Left colon (tissue), 2 donors: ENCODE measurements around the gene TMEM132C. TPM values are rescaled to one million over a fixed set of nuclear protein-coding genes. Genes with fewer than 3 reads are reported as not detected.

ENCODE experiments used
- ATAC-seq: fragments of 200-7000 bp; cut with Tn5 transposase; one replicate; pipeline ENCODE4 v1.9.1; 2020; ENCODE audit warnings: mild to moderate bottlenecking, moderate library complexity
- DNase-seq, 2 donors: peaks; one replicate each; pipeline ENCODE4 v3.0.0-alpha.2; 2020
- intact Hi-C, 2 donors: fragments of 100-400 bp; cut with DNase I in 1 of 2; cut with micrococcal nuclease in 1 of 2; formaldehyde crosslinking; loops; one replicate each; pipeline versions ENCODE4 v1.11.2 to v1.14.0; 2022; cut with DNase I, micrococcal nuclease
- total RNA-seq, 2 donors: library from RNA; stranded (reverse); fragmentation: NEBNext Ultra II Directional; extraction: Animal tissue kit (Norgen Biotek cat#: 25700); gene quantifications; one replicate each; pipeline ENCODE4 v1.2.1, GENCODE V29; 2021
- donor health status: DM: no; HTN: no; CAD: no.
- donor health status: DM: yes; HTN: yes; CAD: no.

The TMEM132C gene
- total RNA-seq, 2 donors from 2014 or later, result 0.40 to 0.78 TPM

DNA sequence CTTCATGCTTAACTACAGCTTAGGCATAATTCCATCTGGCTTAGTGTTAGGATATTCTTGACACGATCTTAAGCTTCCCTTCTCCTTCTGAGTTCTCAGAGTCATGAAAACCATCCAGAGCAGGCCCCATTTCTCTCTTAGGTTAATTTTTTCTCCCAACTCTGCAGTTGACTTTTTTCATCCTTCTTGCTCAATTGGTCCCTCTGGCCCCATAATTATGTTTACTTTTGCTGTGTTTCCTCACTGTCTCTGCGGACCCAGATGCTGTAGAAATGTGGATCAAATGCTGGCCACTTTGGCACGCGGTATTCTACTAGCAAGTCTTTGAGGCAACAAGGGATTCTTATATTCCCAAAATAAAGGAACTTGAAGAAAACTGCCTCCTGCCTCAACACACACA lies 9.5 kb downstream of the TMEM132C start:
- ATAC-seq (no peak), DNase-seq (no peak)
- intact Hi-C loops, result no loop called here

DNA sequence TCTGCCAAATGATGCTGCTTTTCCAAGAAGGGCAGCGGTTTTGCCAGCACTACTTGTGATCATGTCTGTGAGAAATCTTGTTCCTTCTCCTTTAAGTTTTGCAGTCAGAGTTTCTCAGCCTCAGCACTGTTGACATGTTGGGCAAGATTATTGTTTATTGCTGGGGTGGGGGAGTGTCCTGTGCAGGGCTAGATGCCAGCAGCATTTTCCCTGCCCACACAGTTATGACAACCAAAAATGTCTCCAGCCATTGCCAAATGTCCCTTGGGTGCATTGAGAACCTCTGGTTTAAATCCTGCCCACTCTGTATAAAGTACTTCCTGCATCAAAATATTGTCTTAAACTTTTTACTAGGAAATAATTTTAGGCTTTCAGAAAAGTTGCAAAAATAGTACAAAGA lies 20.0 kb downstream of the TMEM132C start:
- intact Hi-C loops, result no loop called here
- ATAC-seq (no peak), DNase-seq (no peak)

DNA sequence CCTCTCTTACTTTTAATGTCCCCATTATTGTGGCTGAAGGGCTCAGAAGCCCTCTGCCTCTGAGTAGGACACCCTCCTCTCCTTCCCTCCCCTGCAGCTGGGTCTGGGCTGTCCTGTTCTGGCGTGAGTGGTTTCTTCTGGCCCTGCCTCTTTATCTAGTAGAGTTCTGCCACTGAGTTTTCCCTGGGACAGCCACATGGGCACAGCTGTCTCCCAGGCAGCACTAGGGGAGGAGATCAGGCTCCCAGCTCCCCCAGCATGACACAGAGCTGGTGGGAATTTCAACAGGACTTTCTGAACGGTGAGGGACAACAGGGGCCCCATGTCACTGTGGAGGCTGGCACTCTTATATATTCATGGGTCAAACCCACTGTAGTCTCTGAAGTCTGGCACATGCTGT lies 21.4 kb downstream of the TMEM132C start:
- ATAC-seq, result no peak
- no peak for DNase-seq
- intact Hi-C loops, result no loop called here

DNA sequence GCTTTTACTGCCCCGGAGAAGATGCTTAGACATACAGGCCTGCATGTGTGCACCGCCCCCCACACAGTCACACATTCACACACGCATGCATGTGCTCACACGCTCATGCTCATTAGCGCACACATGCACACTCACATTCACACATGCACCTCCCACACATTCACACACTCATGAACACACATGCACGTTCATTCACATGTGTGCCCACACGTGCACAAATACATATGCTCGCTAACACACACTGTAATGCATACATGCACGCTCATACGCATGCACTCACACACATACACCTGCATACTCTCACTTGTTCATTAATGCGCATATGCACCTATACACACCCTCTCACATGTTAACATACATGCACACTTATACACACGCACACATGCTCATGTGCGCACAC lies 21.9 kb downstream of the TMEM132C start:
- intact Hi-C loops, result no loop called here
- DNase-seq (no peak), ATAC-seq (no peak)

DNA sequence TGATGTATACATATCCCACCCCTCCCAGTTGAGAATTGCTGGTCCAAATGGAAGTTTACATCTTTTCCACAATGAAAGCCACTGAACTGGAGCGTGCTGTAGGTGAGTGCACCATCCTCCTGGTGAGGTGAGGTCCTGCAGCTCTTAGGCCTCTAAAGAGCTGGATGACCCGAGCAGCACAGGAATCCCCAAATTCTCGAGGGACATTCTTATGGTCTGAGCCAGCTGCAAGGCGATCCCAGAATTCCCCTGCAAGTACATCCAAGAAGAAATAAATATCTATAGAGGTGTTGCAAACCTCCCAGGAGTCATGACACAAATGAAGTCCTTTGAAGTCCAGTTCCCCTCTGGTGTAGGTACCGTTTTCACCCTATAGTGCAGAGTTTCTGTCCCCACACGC lies 24.0 kb downstream of the TMEM132C start:
- intact Hi-C loops, result no loop called here
- no peak for DNase-seq
- ATAC-seq, result no peak

DNA sequence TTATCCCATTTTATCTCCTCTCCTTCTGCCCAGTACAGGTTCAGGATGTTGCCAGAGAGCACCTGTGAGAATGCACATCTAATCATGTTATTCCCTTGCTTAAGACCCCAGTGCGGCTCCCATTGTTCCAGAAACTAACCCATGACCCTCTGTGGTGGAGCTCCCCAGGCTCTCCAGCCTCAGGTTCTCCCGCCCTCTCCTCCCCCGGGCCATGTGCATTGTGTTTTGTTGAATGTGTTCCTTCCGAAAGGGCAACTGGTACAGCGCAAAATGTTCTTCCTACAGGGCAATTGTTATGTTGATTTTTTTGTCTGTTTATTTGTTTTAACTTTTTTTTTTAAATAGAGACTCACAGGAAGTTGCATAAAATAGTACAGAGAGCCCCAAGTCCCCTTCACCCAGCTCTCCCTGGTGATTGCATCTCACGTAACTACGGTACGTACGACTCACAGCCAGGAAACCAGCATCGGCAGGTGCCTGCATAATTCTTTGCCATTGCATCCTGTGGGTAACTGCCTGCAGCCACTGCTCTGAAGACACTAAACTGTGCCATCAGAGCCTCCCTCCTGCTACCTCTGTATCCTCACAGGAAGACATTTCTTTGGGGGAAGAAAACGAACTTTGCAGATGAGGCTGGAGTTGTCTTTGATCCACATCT lies 31.2 kb downstream of the TMEM132C start:
- intact Hi-C loops, result no loop called here
- DNase-seq (no peak), ATAC-seq (no peak)

DNA sequence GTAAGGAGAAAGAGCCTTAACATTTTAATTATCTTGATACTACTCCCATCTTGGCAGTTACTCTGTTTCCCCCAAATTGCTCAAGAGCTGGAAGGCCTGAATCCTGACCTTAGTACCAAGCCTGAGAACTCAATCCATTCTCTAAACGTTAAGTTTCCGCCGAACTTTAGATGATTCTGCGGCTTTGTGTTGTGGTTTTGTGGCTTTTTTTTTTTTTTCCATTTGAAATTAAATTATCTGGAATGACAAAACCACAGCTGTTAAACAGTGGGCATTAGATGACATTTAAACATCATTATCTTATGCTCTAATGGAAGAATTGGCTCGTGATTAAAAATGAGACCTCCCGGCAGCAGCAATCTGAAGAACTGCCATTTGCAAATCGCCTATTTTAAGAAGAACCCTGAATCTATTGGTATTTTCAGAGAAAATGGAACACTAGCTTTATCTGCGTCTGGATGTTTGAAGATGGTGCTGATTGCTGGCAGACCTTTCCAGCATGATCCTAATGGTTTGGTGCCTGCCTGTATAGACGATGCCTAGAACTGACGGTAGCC lies 38.4 kb downstream of the TMEM132C start:
- no peak for DNase-seq
- no peak for ATAC-seq
- intact Hi-C loops, result no loop called here

DNA sequence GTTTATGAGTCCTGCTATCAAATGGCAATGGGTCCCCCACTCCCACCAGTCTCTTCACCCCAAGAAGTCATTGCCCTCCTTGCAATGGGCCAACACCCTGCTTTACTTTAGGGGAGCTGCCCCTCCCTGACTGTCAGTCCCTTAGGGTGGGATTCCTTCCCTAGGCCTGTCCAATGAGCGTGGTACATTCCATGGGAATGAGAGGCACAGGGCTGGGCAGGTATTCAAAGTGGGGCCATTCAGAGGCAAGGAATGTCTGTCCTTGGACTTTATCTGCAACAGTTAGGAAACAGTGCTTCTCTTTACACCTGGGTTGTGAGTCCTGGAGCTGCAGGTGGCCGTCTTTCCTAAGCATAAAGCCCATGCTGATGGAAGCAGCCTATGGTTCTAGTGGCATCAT lies 40.8 kb downstream of the TMEM132C start:
- intact Hi-C loops, result no loop called here
- DNase-seq (no peak), ATAC-seq (no peak)

DNA sequence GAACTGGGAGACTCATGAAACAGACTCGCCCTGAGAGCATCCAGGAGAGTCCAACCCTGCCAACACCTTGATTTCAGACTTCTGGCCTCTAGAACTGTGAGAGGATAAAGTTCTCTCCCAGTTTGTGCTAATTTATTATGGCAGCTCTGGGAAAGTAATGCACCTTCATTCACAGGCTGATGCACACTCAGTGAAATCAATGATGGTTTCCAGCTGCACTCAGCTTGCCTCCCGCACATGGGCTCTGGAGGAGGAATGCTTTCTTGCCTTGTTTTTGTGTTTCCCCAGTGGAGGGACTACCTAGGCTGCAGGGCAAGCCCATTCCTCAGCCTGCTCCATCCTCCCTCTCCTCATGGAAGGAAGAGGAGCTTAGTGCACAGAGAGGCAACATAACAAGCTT lies 45.7 kb downstream of the TMEM132C start:
- ATAC-seq, result no peak
- no peak for DNase-seq
- intact Hi-C loops, result no loop called here

DNA sequence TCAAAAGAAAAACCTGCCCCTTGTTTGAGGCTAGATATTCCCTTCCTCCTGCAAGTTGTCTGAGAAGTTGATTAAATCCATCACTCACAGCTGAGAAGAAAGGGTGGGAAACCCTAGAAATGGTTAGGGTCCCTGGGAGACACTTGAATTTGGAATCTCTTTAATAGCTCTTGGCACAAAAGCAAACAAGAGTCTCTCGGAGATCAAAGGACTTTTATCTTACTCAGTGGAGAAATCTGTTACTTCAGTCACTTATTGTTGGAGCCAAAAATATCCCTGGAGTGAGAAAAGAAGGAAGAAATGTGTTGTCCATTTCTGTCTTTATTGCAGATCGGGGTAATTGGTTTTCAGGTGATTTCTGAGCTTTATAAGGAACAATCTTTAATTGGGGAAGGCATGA lies 47.0 kb downstream of the TMEM132C start:
- intact Hi-C loops, result no loop called here
- DNase-seq, result no peak
- no peak for ATAC-seq

DNA sequence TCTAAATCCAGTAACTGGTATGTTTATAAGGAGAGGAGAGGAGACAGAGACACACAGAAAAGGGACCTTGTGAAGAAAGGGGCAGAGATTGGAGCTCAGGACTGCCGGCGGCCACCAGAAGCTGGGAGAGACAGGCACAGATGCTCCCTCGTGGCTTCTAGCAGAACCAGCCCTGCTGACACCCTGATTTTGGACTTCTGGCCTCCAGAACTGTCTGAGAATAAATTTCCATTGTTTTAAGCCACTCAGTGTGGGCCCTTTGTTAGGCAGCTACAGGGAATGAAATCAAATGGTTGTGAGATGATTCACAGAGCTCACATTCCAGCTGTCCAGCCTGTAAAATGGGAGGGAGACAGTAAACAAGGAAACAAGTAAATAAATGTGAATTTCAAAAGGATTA lies 47.6 kb downstream of the TMEM132C start:
- intact Hi-C loops, result no loop called here
- no peak for DNase-seq
- ATAC-seq, result no peak

DNA sequence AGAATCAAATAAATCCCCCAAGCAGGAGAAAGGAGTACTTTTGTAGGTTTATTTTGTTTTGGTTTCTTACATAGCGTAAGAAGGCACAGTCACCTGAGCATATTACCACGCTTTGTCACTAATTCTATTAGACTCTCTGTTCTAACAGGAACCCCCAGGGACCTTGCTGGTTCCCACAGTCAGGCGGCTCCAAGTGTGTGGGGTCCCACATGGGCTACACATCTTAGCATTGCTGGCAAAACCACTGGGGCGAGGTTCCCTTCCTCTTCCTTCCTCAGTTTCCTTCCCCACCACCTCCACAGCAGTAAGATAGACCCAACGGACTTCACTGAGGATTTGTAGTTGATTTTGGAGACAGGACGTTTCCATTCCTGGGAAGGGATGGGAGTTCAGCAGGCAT lies 49.1 kb downstream of the TMEM132C start:
- ATAC-seq (no peak), DNase-seq (no peak)
- intact Hi-C loops, result no loop called here

DNA sequence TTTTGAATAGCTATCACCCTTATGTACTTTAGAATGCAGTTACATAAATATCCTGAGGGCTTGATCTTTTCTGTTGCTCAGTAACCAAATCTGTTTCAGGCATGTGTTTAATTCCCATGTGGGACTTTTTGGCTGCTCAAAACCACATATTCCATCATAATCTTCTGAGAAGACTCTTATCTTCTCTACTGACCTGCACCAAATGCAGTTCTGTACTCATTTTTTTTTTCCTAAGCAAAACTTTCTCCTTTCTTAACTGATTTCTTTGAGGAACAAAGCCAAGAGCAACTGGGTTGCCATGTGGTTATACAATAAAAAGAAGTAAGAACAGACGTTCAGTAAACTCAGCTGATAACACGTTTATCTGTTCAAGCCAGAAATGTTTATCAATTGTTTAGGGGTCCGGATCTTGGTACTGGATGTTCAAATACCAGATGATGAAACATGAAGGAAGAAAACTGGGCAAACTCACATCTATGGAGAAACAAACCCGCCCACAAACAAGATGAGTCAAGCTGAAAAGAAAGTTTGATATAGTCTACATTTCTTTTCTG lies 50.1 kb downstream of the TMEM132C start:
- DNase-seq, result no peak
- no peak for ATAC-seq
- intact Hi-C loops, result no loop called here

DNA sequence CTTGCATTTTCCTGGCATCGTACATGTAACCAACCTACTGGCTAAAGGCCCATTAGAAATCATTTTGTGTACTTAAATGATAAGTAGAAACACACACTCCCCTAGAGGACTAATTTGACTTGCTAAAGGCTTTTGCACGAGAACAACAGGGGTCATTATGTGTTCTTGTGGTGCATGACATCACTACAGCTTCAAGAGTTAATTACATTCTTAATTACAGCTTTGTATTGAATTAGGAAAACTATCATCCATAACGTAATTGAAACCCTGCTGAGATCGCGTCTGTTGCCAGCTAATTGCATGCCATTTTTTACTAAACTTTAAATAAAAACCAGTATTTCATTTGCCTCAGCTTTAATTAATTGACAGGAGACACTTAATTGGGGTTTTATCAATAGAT lies 51.4 kb downstream of the TMEM132C start:
- intact Hi-C loops, result no loop called here
- no peak for ATAC-seq
- no peak for DNase-seq

DNA sequence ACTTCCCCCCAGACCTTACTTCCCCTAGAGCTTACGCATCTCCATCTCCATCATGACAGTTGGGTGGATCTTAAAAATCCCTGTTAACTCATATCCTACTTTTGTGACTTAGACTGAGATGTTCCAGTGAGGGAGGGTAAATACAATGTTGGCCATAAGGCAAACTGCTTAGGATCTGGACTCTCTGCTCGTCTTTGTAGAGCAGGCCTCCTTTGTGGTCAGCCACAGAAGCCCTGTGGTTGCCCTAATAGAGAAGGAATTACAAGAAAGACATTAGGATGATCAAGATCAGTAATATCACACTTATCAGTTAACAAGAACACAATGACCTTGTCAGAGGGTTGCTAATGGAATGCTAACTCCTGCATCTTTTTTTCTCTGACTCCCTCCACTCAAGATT lies 52.0 kb downstream of the TMEM132C start:
- intact Hi-C loops, result no loop called here
- DNase-seq, result no peak
- ATAC-seq, result no peak

DNA sequence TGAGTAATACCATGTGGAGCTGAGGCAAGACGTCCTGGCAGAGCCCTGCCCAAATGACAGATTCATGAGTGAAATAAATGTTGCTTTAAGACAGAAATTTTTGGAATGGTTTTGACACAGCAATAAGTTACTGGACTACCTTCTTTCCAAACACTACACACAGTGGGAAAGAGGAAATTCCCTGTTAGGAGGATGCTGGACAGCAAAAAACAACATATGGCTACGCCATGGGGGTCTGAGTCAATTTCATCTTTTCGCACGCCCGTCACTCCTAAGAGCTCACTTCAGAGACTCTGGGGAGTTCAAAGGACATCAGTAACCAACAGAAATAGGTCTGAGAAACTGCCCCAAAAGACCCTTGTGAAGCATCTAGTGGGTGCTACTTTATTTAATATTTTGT lies 55.4 kb downstream of the TMEM132C start:
- DNase-seq (no peak), ATAC-seq (no peak)
- intact Hi-C loops, result no loop called here

DNA sequence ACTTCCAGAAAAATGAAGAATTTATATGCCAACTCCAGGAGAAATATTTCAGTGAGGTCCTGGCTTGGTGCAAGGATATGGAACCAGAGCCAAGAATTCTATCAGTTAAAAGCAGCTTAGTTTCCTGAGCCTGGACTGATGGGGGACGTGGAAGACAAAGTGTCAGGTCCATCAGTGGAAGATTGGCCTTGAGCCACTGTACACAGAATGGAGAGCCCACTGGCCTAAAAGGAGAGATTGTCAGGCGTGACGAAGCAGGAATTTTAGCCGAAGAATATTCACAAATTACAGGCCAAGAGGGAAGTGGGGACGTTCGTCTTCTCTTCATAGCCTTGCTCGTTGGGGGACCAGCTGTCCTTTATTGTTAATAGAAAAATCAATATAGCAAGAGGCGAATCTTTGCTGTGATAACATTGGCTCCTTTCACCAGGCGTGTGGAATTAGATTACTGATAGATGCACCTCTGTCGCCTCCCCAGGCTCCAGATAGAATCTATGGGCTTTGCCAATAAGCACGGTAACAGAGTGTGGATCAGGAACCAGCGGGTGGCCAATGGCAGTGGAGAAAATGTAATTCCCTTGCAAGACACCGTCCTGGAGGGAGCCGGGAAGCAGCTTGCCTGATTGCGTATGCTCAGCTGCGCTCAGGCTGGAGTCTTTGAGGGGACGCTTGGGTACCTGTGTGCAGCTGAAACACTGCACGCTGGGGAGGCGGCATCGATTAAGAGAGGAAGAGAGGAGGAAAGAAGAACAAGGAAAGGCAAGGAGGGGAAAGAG lies 56.4 kb downstream of the TMEM132C start:
- intact Hi-C loops, result no loop called here
- DNase-seq (no peak), ATAC-seq (no peak)

DNA sequence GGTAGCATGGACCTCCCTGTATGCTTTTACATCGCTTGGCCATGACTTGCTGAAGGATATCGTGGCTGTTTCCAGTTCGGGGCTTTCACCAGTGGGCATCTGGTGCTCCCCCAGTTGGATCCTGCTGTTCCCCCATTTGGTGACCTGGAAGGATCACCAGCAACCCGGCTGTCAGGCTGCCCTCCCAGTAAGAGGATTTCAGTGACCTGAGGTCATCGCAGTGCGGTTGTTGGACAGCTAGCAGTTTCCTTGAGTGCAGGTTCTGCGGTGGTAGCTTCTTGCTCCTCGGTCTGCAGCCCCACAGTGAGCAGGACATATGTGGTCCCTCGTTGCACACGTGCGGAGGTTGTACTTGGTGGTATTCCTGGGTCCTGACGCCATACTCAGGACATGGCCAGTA lies 58.7 kb downstream of the TMEM132C start:
- ATAC-seq, result no peak
- intact Hi-C loops, result no loop called here
- no peak for DNase-seq

DNA sequence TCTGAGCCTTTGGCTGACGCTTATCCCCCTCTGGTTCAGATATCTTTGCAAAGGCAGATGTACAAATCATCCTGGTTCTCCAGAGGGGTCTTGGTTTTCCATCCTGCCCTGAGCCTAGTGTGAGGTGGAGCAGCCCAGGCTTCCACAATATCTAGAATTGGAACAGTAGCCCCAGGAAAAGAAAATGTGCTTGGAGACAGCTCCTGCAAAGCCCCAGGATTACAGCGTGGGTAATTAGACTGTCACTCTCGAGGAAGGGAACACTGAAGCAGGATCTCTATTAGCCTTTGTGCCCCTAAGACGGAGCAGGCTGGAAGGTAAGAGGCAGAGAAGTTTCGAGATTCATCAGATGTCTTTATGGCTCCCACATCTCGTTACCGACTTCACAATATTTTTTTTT lies 59.4 kb downstream of the TMEM132C start:
- DNase-seq (no peak), ATAC-seq (no peak)
- intact Hi-C loops, result no loop called here

DNA sequence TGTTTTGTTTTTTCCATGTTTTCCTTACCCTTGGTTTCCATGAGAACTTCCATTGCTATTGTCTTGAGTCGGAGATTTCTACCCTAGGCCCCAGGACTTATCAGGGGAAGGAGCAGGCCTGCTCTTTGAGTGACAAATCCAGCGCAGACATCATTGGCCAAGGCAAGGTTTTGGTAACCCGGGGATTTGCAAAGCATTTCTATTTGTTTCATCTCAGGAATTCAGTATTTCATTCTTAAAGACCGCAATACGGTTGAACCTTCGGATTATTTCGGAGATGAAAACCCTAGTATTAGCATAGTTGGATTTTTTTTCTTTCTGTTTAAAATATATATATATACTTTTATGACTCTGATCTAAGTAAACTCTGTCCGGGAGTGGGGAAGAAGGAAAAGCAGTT lies 62.0 kb downstream of the TMEM132C start:
- no peak for ATAC-seq
- intact Hi-C loops, result no loop called here
- no peak for DNase-seq
